Measurements from ENCODE around the gene C6orf62. TPM values are rescaled to one million over a fixed set of nuclear protein-coding genes. Genes with fewer than 3 reads are reported as not detected.
"Not testable (repeated sequence)": the region's sequence is repeated elsewhere in the genome, so short reads cannot be mapped to it uniquely, and the experiment has no call there.

The C6orf62 gene
- total RNA-seq, 2 donors from 2014 or later: 95.1 to 115 TPM

DNA sequence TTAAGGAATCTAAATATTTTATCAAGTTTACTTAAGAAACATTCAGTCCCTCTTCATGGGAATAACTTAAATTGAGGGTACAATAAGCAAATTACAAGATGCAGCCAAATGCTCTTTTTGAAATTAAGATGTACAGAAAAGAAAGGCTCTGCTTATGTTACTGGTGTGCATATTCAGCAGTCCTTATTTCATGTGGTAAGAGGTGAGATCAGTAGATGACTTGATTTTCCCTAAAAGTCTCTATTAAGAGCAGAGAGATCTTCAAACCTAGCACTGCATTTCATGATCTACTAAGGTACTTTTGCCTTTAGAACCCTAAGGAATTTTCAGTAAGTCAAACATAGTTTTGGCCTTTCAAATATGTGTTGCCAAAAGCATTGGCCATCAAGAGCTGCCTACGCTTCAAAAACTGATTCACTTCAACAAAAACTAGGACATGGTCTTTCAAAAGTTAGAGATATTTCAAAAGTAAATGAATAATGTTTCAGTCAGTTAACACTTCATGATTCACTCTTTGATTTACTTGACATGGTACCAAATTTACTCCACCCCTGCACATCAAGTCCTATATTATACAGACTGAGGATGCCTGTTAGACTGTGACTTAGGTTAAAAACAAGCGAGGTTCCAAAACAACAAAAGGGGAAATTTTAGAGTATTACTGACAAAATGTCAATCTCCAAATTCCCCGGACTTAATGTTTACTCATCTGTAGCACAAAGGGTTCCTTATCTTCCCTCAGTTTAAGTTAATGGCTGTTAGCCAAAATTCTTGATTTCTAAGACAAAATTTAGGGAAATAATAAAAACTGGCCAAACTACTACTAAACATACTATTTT is 19.2 kb downstream of the C6orf62 start:
- WGBS: 52% methylated on average over 3 of the region's 3 CpGs
- no peaks in the 10 kb centered on the region for H3K9me3 ChIP-seq
- TF ChIP-seq, protein P1, sequence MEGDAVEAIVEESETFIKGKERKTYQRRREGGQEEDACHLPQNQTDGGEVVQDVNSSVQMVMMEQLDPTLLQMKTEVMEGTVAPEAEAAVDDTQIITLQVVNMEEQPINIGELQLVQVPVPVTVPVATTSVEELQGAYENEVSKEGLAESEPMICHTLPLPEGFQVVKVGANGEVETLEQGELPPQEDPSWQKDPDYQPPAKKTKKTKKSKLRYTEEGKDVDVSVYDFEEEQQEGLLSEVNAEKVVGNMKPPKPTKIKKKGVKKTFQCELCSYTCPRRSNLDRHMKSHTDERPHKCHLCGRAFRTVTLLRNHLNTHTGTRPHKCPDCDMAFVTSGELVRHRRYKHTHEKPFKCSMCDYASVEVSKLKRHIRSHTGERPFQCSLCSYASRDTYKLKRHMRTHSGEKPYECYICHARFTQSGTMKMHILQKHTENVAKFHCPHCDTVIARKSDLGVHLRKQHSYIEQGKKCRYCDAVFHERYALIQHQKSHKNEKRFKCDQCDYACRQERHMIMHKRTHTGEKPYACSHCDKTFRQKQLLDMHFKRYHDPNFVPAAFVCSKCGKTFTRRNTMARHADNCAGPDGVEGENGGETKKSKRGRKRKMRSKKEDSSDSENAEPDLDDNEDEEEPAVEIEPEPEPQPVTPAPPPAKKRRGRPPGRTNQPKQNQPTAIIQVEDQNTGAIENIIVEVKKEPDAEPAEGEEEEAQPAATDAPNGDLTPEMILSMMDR (IDR thresholded peaks at IDR 0.05): no peak
- no peak for TF ChIP-seq POLR2A (IDR thresholded peaks at IDR 0.05)
- no peak for TF ChIP-seq POLR2AphosphoS5 (IDR thresholded peaks at IDR 0.05)
- H3K4me3 ChIP-seq: no peak overlapping the region
- no peaks in the 10 kb centered on the region for H3K4me1 ChIP-seq (replicated peaks)
- no peaks in the 10 kb centered on the region for H3K27me3 ChIP-seq (replicated peaks; ENCODE audit: insufficient read depth)
- no peak overlapping the region for H3K27ac ChIP-seq
- no peak for DNase-seq (ENCODE audit: low spot score)
- intact Hi-C loops (cut with DNase I): no loop called here
- H3K36me3 ChIP-seq: no peaks in the 10 kb centered on the region

DNA sequence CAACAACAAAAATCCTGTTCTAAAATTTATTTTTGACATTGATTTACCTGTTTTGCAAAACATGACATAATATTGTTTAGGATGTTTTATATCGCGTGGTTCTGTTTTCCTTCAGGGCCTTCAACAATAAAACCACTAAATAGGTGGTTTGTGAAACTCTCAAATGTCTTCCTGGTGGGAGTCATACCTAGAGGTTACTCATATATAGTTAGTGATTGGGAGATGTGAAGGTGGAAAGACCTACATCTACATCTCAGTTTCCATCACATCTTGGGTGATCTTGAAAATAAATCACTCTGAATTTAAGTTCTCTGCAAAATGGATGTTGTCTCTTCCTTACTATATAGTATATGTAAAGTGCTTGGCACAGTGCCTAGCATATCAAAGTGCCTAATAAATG is 22.9 kb downstream of the C6orf62 start:
- intact Hi-C loops (cut with DNase I): no loop called here
- Histone ChIP-seq H3K9me3 (no peaks in the 10 kb centered on the region), H3K4me3 (no peak overlapping the region), H3K4me1 (replicated peaks) (no peaks in the 10 kb centered on the region), H3K27me3 (replicated peaks; ENCODE audit: insufficient read depth) (no peaks in the 10 kb centered on the region), H3K27ac (no peak overlapping the region), H3K36me3 (no peaks in the 10 kb centered on the region)
- TF ChIP-seq, protein P1 (IDR thresholded peaks at IDR 0.05): no peak
- no peak for TF ChIP-seq POLR2A (IDR thresholded peaks at IDR 0.05)
- no peak for TF ChIP-seq POLR2AphosphoS5 (IDR thresholded peaks at IDR 0.05)
- WGBS: 89% methylated on average over 2 of the region's 2 CpGs
- no peak for DNase-seq (ENCODE audit: low spot score)

DNA sequence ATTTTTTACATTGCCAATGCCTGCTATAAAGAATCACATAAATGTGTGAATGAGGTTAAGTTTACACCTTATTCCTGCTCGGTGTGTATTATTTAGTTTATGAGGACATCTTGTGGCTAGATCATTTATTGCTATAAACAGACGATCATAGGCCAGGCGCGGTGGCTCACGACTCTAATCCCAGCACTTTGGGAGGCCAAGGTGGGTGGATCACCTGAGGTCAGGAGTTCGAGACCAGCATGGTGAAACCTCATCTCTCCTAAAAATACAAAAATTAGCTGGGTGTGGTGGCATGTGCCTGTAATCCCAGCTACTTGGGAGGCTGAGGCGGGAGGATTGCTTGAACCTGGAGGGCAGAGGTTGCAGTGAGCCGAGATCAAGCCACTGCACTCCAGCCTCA is 23.3 kb downstream of the C6orf62 start:
- intact Hi-C loops (cut with DNase I): loop anchor here (2.0 kb wide), 1 partner anchor 115 kb away; no protein-coding TSS in a partner anchor
- not testable (repeated sequence) for H3K27me3 ChIP-seq (replicated peaks; ENCODE audit: insufficient read depth); H3K9me3 ChIP-seq; H3K4me1 ChIP-seq (replicated peaks); H3K27ac ChIP-seq; H3K4me3 ChIP-seq; H3K36me3 ChIP-seq
- peak; percentile 15 for DNase-seq (ENCODE audit: low spot score)
- WGBS: 32% methylated on average over 8 of the region's 8 CpGs
- TF ChIP-seq, protein P1 (IDR thresholded peaks at IDR 0.05): peak in 3 of 4 experiments; percentile 60 to 74 (median 71)

DNA sequence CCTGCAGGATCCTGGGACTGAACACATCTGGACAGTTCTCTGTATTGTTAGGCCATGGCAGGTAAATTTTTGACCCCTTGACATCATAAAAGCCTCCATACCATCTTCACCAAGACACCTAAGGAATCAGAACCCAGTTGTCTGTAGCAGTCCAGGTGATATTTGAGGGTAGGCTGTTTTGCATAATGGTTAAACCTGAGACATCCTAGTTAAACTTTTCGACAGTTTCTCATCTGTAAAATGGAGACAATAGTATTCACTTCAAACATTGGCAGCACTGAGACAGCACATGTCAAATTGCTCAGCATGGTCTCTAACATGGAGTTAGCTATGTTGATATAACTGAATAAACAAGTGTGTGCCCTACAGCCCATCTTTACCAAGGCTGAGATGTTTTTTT is 24.8 kb downstream of the C6orf62 start:
- 50% methylated on average over 1 of the region's 1 CpG for WGBS
- no peak overlapping the region for H3K27ac ChIP-seq
- no peaks in the 10 kb centered on the region for H3K36me3 ChIP-seq
- intact Hi-C loops (cut with DNase I): loop anchor here (2.0 kb wide), 1 partner anchor 113 kb away; no protein-coding TSS in a partner anchor
- no peak overlapping the region for H3K4me3 ChIP-seq
- H3K4me1 ChIP-seq (replicated peaks): no peaks in the 10 kb centered on the region
- DNase-seq (ENCODE audit: low spot score): no peak
- no peaks in the 10 kb centered on the region for H3K27me3 ChIP-seq (replicated peaks; ENCODE audit: insufficient read depth)
- no peak for TF ChIP-seq POLR2A (IDR thresholded peaks at IDR 0.05)
- TF ChIP-seq POLR2AphosphoS5 (IDR thresholded peaks at IDR 0.05): no peak
- TF ChIP-seq, protein P1 (IDR thresholded peaks at IDR 0.05): no peak
- no peaks in the 10 kb centered on the region for H3K9me3 ChIP-seq

Data from prostate gland (tissue), 2 donors.